GM19438 (cell line): ENCODE data around the gene SLC12A6.
A peak's percentile ranks its signal among the peaks of the same experiment; 100 is the strongest.
"Not testable (repeated sequence)": the region's sequence is repeated elsewhere in the genome, so short reads cannot be mapped to it uniquely, and the experiment has no call there.

Experiments used
- ATAC-seq: cut with Tn5 transposase; IDR thresholded peaks from one replicate; pipeline ENCODE4 v1.9.1; 2021; ENCODE audit warnings: low read depth; ENCODE audit not compliant: unreplicated experiment

The SLC12A6 gene

GRCh38 chr15:34337557-34338306 lies at the start of gene SLC12A6:
Gene SLC12A6 (minus strand): TSS chr15:34337781. CDS start chr15:34336680, 1,101 bp downstream.
- ATAC-seq, result peak; percentile 56

- not testable (repeated sequence) for ATAC-seq
These were observed 44.4 kb upstream of the SLC12A6 start for GRCh38 chr15:34381829-34382521.

- not testable (repeated sequence) for ATAC-seq
These were observed 42.9 kb upstream of the SLC12A6 start for GRCh38 chr15:34380491-34380890.

GRCh38 chr15:34376856-34377255 lies 39.3 kb upstream of the SLC12A6 start:
- no peak for ATAC-seq

GRCh38 chr15:34375541-34375940 lies 38.0 kb upstream of the SLC12A6 start:
- ATAC-seq, result not testable (repeated sequence)

GRCh38 chr15:34374816-34375215 lies 37.2 kb upstream of the SLC12A6 start:
- ATAC-seq, result no peak

- no peak for ATAC-seq
These were observed 36.4 kb upstream of the SLC12A6 start for GRCh38 chr15:34373951-34374350.

- ATAC-seq, result no peak
These were observed 33.1 kb upstream of the SLC12A6 start for GRCh38 chr15:34370643-34371042.

GRCh38 chr15:34370129-34370528 lies 32.5 kb upstream of the SLC12A6 start:
- no peak for ATAC-seq

GRCh38 chr15:34367101-34368081 lies 29.8 kb upstream of the SLC12A6 start, which contains the start of gene LPCAT4:
Gene LPCAT4 (minus strand): TSS chr15:34367196. CDS start chr15:34367100, 96 bp downstream.
- peak; percentile 76 for ATAC-seq

- ATAC-seq, result peak; percentile 0
These were observed 28.9 kb upstream of the SLC12A6 start for GRCh38 chr15:34366271-34367065.

- ATAC-seq, result no peak
These were observed 28.3 kb upstream of the SLC12A6 start for GRCh38 chr15:34365836-34366235.

GRCh38 chr15:34365091-34365825 lies 27.7 kb upstream of the SLC12A6 start:
- ATAC-seq, result no peak

- ATAC-seq, result no peak
These were observed 26.5 kb upstream of the SLC12A6 start for GRCh38 chr15:34364041-34364440.

GRCh38 chr15:34362047-34362773 lies 24.6 kb upstream of the SLC12A6 start:
- ATAC-seq, result no peak

GRCh38 chr15:34361278-34361677 lies 23.7 kb upstream of the SLC12A6 start:
- ATAC-seq, result no peak

GRCh38 chr15:34360298-34360697 lies 22.7 kb upstream of the SLC12A6 start:
- ATAC-seq, result no peak

- no peak for ATAC-seq
These were observed 21.8 kb upstream of the SLC12A6 start for GRCh38 chr15:34359416-34359815.

- ATAC-seq, result no peak
These were observed 21.4 kb upstream of the SLC12A6 start for GRCh38 chr15:34358948-34359347.
